Gastrocnemius medialis (tissue), 4 donors: Measurements from ENCODE around the gene LDLRAD1.

Source experiments
- POLR2A ChIP-seq, 2 donors: fragments of 450-650 bp; IDR thresholded peaks; one replicate each; pipeline ENCODE4 v1.6.1; 2017; ENCODE audit warnings: antibody characterized with exemption in 2 of 2, mild to moderate bottlenecking in 2 of 2, moderate library complexity in 2 of 2
- TF ChIP-seq, protein P1 (sequence below), 5 experiments: fragments of 450-650 bp in 3 of 5; fragments of 200-600 bp in 2 of 5; sonication (generic) in 2 of 5; IDR thresholded peaks in 4 of 5; conservative IDR thresholded peaks in 1 of 5; 1 replicate in 4 of 5; 2 replicates in 1 of 5; pipeline ENCODE4 v1.5.1; 2016 to 2019; ENCODE audit warnings: antibody characterized with exemption in 5 of 5, mild to moderate bottlenecking in 3 of 5, moderate library complexity in 3 of 5

DNA sequence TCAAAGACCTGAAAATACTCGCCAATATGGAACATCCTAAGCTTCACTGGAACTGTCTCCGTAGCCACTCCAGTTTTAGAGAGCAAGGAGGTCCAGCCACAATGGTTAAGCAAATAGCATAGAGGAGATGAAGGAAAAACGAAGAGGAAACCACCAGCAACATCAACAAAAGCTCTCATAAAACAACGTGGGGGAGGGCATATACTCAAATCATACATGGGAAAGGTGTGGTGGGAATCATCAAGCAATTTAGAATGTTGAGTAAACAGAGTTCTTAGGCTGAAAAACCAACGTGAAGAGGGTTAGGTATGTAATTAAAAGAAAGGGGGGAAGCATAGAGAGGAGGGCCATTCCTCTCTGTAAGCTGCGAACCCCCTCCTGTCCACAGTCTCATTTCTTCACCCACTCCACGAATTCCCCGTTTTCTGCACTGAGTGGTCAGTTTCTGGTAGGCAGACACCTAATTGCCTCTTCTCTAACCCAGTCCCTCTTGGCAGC lies 34.0 kb upstream of the LDLRAD1 start:
- TF ChIP-seq POLR2A (IDR thresholded peaks at IDR 0.05), result no peak
- TF ChIP-seq, protein P1, sequence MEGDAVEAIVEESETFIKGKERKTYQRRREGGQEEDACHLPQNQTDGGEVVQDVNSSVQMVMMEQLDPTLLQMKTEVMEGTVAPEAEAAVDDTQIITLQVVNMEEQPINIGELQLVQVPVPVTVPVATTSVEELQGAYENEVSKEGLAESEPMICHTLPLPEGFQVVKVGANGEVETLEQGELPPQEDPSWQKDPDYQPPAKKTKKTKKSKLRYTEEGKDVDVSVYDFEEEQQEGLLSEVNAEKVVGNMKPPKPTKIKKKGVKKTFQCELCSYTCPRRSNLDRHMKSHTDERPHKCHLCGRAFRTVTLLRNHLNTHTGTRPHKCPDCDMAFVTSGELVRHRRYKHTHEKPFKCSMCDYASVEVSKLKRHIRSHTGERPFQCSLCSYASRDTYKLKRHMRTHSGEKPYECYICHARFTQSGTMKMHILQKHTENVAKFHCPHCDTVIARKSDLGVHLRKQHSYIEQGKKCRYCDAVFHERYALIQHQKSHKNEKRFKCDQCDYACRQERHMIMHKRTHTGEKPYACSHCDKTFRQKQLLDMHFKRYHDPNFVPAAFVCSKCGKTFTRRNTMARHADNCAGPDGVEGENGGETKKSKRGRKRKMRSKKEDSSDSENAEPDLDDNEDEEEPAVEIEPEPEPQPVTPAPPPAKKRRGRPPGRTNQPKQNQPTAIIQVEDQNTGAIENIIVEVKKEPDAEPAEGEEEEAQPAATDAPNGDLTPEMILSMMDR (IDR thresholded peaks at IDR 0.05 in 4 of 5, conservative IDR thresholded peaks at IDR 0.05 in 1 of 5), result no peak
